GM12878 (cell line): ENCODE results near the gene TRAF7. TPM values are rescaled to one million over a fixed set of nuclear protein-coding genes. Genes with fewer than 3 reads are reported as not detected.
A peak's percentile ranks its signal among the peaks of the same experiment; 100 is the strongest.

Experiments
- ATAC-seq: fragments of 200-7000 bp; cut with Tn5 transposase; 3 replicates; pipeline ENCODE4 v1.9.1; 2020; ENCODE audit warnings: mild to moderate bottlenecking, moderate library complexity
- BruUV-seq: library from RNA; stranded (reverse); fragments of 400-500 nt; replicated peaks from 2 replicates; lab custom pipeline; 2021; lab: Mats Ljungman, UMichigan
- CTCF ChIA-PET: fragments of 300-600 bp; sonication (Branson Sonifier 250); formaldehyde crosslinking; extraction: SDS; loops from one replicate; lab custom pipeline; 2021; ENCODE audit warnings: inconsistent platforms; lab: Yijun Ruan, JAX
- POLR2A ChIA-PET: fragments of 350-600 bp; formaldehyde crosslinking; extraction: SDS; loops from one replicate; lab custom pipeline; 2021; ENCODE audit warnings: inconsistent platforms; lab: Charles Lee
- RAD21 ChIA-PET: fragments of 300-600 bp; sonication (Branson Sonifier 250); formaldehyde crosslinking; loops from one replicate; lab custom pipeline; 2023; ENCODE audit warnings: antibody characterized with exemption; ENCODE audit not compliant: unreplicated experiment; lab: Charles Lee
- SMC1A ChIA-PET: fragments of 300-600 bp; sonication (Branson Sonifier 250); formaldehyde crosslinking; loops from one replicate; lab custom pipeline; 2023; ENCODE audit not compliant: unreplicated experiment, uncharacterized antibody; lab: Charles Lee
- DNase-seq: peaks from one replicate; pipeline ENCODE4 v3.0.0-alpha.2; 2011; ENCODE audit warnings: low read depth, low spot score
- FAIRE-seq: peaks from 3 replicates; lab custom pipeline; 2011; peaks lifted over from hg19 to GRCh38; lab: Jason Lieb, UNC
- H2AFZ ChIP-seq: 2 replicates; pipeline ENCODE4 v1.6.0; 2011; ENCODE audit warnings: low read depth, low read length, control low read depth; ENCODE audit not compliant: control insufficient read depth
- H3K27ac ChIP-seq: 2 replicates; pipeline ENCODE4 v1.5.1; 2011; ENCODE audit warnings: control low read depth; ENCODE audit not compliant: control insufficient read depth, insufficient read depth
- H3K27me3 ChIP-seq, 2 experiments: replicated peaks in 1 of 2; 2 replicates each; pipeline versions ENCODE4 v1.6.0 to v1.6.1; 2011; ENCODE audit warnings: low read length in 1 of 2; ENCODE audit not compliant: control insufficient read depth in 2 of 2, insufficient read depth in 2 of 2
- H3K36me3 ChIP-seq, 2 experiments: 2 replicates each; pipeline ENCODE4 v1.5.1; 2011; ENCODE audit warnings: low read length in 1 of 2; ENCODE audit not compliant: control insufficient read depth in 2 of 2, insufficient read depth in 2 of 2
- H3K4me1 ChIP-seq: 2 replicates; pipeline ENCODE4 v1.6.1; 2011; ENCODE audit warnings: mild to moderate bottlenecking, low read length, moderate library complexity, mixed read lengths; ENCODE audit not compliant: control insufficient read depth, insufficient read depth
- H3K4me2 ChIP-seq: 2 replicates; pipeline ENCODE4 v1.6.0; 2011; ENCODE audit warnings: control low read depth; ENCODE audit not compliant: control insufficient read depth, insufficient read depth
- H3K4me3 ChIP-seq: fragments of 200-600 bp; sonication (generic); 2 replicates; pipeline ENCODE4 v1.5.1; 2016
- H3K79me2 ChIP-seq: 2 replicates; pipeline ENCODE4 v1.6.0; 2011; ENCODE audit warnings: low read length; ENCODE audit not compliant: control insufficient read depth, insufficient read depth
- H3K9ac ChIP-seq: 2 replicates; pipeline ENCODE4 v1.8.0; 2011; ENCODE audit warnings: low read length, control low read depth, mixed read lengths; ENCODE audit not compliant: control insufficient read depth, insufficient read depth
- H3K9me3 ChIP-seq: replicated peaks from 3 replicates; pipeline ENCODE4 v1.5.1; 2011; ENCODE audit warnings: mild to moderate bottlenecking, low read length; ENCODE audit not compliant: control insufficient read depth, insufficient read depth
- H4K20me1 ChIP-seq: 2 replicates; pipeline ENCODE4 v1.6.0; 2011; ENCODE audit not compliant: control insufficient read depth, insufficient read depth
- CREM ChIP-seq: IDR thresholded peaks from 2 replicates; pipeline ENCODE4 v1.6.1; 2014; ENCODE audit warnings: antibody characterized with exemption, low read depth
- EGR1 ChIP-seq, 2 experiments: IDR thresholded peaks; 1 replicate in 1 of 2; 2 replicates in 1 of 2; pipeline ENCODE4 v1.6.1; 2011 to 2012; ENCODE audit warnings: low read depth in 2 of 2, low read length in 2 of 2, borderline replicate concordance in 1 of 2, mild to moderate bottlenecking in 1 of 2, moderate library complexity in 1 of 2
- IRF5 ChIP-seq: fragments of 450-650 bp; IDR thresholded peaks from 2 replicates; pipeline ENCODE4 v1.6.1; 2017; ENCODE audit warnings: borderline replicate concordance
- NR2C1 ChIP-seq: fragments of 450-650 bp; IDR thresholded peaks from 2 replicates; pipeline ENCODE4 v1.6.1; 2017; ENCODE audit warnings: antibody characterized with exemption, mild to moderate bottlenecking, moderate library complexity
- POLR2A ChIP-seq: IDR thresholded peaks from 2 replicates; pipeline ENCODE4 v1.6.1; 2011; ENCODE audit warnings: low read depth, mild to moderate bottlenecking, low read length
- RELA ChIP-seq: fragments of 450-650 bp; IDR thresholded peaks from 2 replicates; pipeline ENCODE4 v1.8.0; 2014; ENCODE audit warnings: borderline replicate concordance; ENCODE audit not compliant: partially characterized antibody
- YY1 ChIP-seq: IDR thresholded peaks from 2 replicates; pipeline ENCODE4 v1.6.1; 2011; ENCODE audit warnings: low read depth, mild to moderate bottlenecking, low read length
- ZBTB11 ChIP-seq: fragments of 450-650 bp; formaldehyde crosslinking; IDR thresholded peaks from 2 replicates; pipeline ENCODE4 v1.5.0; 2022; ENCODE audit warnings: mild to moderate bottlenecking, missing genetic modification characterization
- WGBS: methylation state at CpG from one replicate; pipeline ENCODE4 v1.1.6; 2016; ENCODE audit warnings: low lambda C conversion rate; ENCODE audit not compliant: insufficient replicate concordance, insufficient coverage; ENCODE audit errors: missing lambda C conversion rate; 5-methylcytosine and 5-hydroxymethylcytosine counted together
- in situ Hi-C: fragments of 300-500 bp; cut with MboI; formaldehyde crosslinking; loops from 9 replicates; pipeline ENCODE4 v1.14.3; 2018; ENCODE audit warnings: mixed read lengths
- intact Hi-C: fragments of 100-400 bp; cut with micrococcal nuclease; formaldehyde crosslinking; loops from one replicate; pipeline ENCODE4 v1.14.2; 2022; ENCODE audit not compliant: unreplicated experiment
- polyA plus RNA-seq, 11 experiments: library from polyadenylated mRNA; depleted of rRNA in 4 of 11; unstranded in 6 of 11; stranded (reverse) in 5 of 11; fragments of >200 nt; fragmentation: Nextera tagmentation in 4 of 11; fragmentation: Illumina TruSeq in 1 of 11; extraction: Ambion mirVana in 4 of 11; extraction: Trizol in 1 of 11; gene quantifications; 1 replicate in 1 of 11; 2 replicates in 10 of 11; pipeline versions ENCODE4 v1.2.1 to v1.2.3, GENCODE V29; 2011 to 2016; ENCODE audit warnings: inconsistent platforms in 2 of 11, missing spikeins in 2 of 11, low read depth in 1 of 11
- total RNA-seq, 4 experiments: library from RNA; depleted of rRNA in 3 of 4; stranded (reverse); fragments of >200 nt in 3 of 4; fragmentation: Illumina TruSeq in 1 of 4; extraction: Trizol in 1 of 4; gene quantifications; 2 replicates each; pipeline versions ENCODE4 v1.2.1 to v1.2.3, GENCODE V29; 2013 to 2021

The TRAF7 gene
- total and polyA plus RNA-seq, 10 of the 15 experiments (the other 5 are each of a cell fraction or from before 2014, with no cell fraction given) = 0.61 to 87.0 (median 30.0) TPM

- TF ChIP-seq IRF5 (no peak), YY1 (no peak), RELA (no peak), EGR1 (IDR thresholded peaks at IDR 0.05; ENCODE audit: borderline replicate concordance in 1 of 2, low read depth in 2 of 2, low read length in 2 of 2) (no peak), CREM (no peak)
Observed at GRCh38 chr16:2178321-2179106, 22.9 kb downstream of the TRAF7 start (continued).

GRCh38 chr16:2179107-2179501, 23.5 kb downstream of the TRAF7 start:
- TF ChIP-seq POLR2A (peak; percentile 41; the same call in 1 of the 2 replicates), ZBTB11 (CRISPR knock-in tag) (no peak), NR2C1 (no peak)
- POLR2A ChIA-PET = no interaction called here
- Histone ChIP-seq H3K27ac (no peak overlapping the region), H2AFZ (no peak overlapping the region), H3K9me3 (no peaks in the 10 kb centered on the region), H3K9ac (no peak overlapping the region), H3K36me3 (peaks cover 6 to 7% of the 10 kb centered on the region in 2 experiments; a peak in 3 of 4 replicates), H3K4me3 (no peak overlapping the region), H4K20me1 (no peaks in the 10 kb centered on the region), H3K4me1 (no peaks in the 10 kb centered on the region), H3K27me3 (no peaks in the 10 kb centered on the region; a peak in 1 of 4 replicates), H3K79me2 (no peaks in the 10 kb centered on the region), H3K4me2 (no peak overlapping the region)
- in situ Hi-C loops (no loop called here), intact Hi-C loops (no loop called here)
- SMC1A ChIA-PET = no interaction called here
- no TSS peak for BruUV-seq
- ATAC-seq = no peak
- FAIRE-seq = no peak
- RAD21 ChIA-PET = no interaction called here
- 97% methylated on average over 26 of the region's 50 CpGs for WGBS
- DNase-seq = no peak
- CTCF ChIA-PET = no interaction called here
